ENCODE results near the gene HLA-E.
"Not testable (repeated sequence)": the region's sequence is repeated elsewhere in the genome, so short reads cannot be mapped to it uniquely, and the experiment has no call there.

Gene HLA-E

GRCh38 chr6:30508890-30509736 lies 19.8 kb downstream of the HLA-E start:
- no peak for DNase-seq

DNA sequence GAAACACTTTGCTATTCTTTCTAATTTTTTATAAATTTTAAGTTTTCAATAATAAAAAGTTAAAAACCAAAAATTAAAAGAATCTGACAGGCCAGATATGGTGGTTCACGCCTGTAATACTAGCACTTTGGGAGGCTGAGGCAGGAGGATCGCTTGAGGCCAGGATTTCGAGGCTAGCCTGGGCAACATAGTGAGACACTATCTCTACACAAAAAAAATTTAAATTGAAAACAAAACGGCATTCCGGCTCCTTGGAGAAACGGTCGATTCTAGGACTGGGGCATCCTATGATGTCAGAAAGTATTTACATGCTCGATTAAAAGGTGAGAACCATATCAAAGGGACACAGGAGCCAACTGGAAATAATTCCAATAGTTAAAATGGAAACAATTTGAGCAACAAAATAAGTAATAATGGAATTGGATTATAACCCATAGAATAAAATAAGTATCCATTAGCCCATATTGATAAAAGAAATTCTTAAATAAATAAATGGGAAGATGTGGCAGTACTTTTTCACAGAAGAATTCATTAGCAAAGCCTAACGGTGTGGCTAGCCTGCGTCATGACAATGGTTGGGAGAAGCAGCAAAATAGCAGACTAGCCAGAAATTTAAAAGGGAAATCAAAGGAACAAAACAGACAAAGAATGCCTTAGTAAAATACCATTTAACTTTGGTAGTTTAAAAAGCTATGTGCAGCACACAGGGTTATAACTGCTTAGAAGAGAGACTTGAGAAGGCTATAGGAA lies 21.3 kb downstream of the HLA-E start:
- DNase-seq, result no peak

DNA sequence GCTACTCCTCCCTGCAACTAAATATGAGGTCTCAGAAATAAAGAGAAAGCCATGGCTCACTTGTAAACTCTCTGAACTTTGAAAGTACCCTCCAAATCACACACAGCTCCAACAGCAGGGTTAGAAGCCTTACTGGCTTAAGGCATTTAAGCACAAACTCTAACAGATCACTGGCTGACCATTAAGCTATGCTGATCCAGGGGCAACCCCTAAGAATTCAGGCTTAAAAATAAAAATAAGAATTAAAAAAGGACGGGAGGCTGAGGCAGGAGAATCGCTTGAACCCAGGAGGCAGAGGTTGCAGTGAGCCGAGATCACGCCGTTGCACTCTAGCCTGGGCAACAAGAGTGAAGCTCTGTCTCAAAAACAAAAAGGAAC lies 21.8 kb downstream of the HLA-E start:
- no peak for DNase-seq

DNA sequence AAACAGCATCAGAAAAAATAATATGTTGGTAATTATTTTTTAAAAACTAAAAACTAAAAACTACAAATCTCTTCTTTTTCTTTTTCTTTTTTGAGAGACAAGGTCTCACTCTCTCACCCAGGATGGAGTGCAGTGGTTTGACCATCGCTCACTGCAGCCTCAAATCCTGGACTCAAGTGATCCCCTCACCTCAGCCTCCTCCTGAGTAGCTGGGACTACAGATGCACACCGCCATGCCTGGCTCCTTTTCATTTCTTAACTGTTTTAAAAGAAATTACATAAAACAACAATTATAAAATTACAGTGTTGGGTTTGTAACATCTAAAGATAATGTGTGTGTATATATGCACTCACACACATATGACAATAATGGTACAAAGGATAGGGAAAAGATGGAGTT lies 24.1 kb downstream of the HLA-E start:
- DNase-seq, result no peak

GRCh38 chr6:30515106-30515505 lies 25.8 kb downstream of the HLA-E start:
- no peak for DNase-seq

- DNase-seq, result peak; percentile 81
Measured at GRCh38 chr6:30515944-30516753, 26.8 kb downstream of the HLA-E start.

GRCh38 chr6:30516754-30517076 lies 27.4 kb downstream of the HLA-E start:
- DNase-seq, result not testable (repeated sequence)

GRCh38 chr6:30517767-30518504 lies 28.6 kb downstream of the HLA-E start:
- DNase-seq, result not testable (repeated sequence)

DNA sequence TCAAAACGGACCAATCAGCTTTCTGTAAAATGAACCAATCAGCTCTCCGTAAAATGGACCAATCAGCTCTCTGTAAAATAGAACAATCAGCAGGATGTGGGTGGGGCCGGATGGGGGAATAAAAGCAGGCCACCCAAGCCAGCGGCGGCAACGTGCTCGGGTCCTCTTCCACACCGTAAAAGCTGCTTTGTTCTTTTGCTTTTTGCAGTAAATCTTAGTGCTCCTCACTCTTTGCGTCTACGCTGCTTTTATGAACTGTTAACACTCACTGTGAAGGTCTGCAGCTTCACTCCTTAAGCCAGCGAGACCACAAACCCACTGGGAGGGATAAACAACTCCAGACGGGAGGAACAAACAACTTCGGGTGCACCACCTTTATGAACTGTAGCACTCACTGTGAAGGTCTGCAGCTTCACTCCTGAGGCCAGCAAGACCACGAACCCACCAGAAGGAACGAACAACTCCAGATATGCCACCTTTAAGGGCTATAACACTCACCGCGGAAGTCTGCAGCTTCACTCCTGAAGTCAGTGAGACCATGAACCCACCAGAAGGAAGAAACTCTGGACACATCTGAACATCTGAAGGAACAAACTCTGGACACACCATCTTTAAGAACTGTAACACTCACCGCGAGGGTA lies 29.3 kb downstream of the HLA-E start:
- not testable (repeated sequence) for DNase-seq

DNA sequence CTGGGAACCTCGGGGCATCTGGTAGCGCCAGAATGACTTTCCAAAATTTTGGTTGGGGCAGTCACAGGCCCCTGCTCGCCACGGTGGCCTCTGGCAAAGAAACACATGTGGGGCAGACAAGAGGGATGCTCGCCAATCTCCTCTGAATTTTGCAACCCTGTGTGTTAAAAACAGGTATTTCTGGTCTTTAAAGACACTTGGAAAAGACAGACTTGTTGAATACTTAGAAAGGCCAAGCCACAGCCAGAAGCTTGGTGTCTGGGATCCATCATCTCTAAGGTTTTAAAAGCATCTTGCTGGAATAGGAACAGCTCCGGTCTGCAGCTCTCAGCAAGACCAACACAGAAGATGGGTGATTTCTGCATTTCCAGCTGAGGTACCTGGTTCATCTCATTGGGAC lies 31.2 kb downstream of the HLA-E start:
- no peak for DNase-seq

DNA sequence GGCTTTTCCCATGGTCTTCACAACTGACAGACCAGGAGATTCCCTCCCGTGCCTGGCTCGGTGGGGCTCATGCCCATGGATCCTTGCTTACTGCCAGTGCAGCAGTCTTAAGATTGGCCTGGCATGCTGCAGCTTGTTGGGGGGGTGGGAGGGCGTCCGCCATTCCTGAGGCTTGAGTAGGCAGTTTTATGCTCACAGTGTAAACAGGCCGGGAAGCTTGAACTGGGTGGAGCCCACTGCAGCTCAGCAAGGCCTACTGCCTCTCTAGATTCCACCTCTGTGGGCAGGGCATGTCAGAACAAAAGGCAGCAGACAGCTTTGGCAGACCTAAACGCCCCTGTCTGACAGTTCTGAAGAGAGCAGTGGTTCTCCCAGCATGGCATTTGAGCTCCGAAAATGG lies 31.8 kb downstream of the HLA-E start:
- DNase-seq, result not testable (repeated sequence)

GRCh38 chr6:30521952-30522351 lies 32.6 kb downstream of the HLA-E start:
- DNase-seq, result not testable (repeated sequence)

DNA sequence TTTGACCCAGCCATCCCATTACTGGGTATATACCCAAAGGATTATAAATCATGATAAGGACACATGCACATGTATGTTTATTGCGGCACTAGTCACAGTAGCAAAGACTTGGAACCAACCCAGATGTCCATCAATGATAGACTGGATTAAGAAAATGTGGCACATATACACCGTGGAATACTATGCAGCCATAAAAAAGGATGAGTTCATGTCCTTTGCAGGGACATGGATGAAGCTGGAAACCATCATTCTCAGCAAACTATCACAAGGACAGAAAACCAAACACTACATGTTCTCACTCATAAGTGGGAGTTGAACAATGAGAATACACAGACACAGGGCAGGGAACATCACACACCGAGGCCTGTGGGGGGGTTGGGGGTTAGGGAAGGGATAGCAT lies 37.1 kb downstream of the HLA-E start:
- not testable (repeated sequence) for DNase-seq

DNA sequence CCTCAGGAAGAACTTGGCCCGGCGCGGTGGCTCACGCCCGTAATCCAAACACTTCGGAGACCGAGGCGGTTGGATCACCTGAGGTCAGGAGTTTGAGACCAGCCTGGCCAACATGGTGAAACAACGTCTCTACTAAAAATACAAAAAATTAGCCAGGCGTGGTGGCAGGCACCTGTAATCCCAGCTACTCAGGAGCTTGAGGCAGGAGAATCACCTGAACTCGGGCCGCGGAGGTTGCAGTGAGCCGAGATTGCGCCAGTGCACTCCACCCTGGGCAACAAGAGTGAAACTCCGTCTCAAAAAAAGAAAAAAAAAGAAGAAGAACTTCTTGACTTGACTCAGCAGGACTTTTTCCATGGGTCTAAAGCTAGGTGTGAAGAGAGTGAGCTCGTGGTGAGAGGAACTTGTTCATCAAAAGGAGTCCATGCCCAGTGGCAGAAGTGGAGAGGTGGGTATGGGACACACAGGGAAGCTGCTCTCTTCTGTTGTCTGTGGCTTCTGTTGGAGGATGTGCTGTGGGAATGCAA lies 40.1 kb downstream of the HLA-E start:
- DNase-seq, result not testable (repeated sequence)

DNA sequence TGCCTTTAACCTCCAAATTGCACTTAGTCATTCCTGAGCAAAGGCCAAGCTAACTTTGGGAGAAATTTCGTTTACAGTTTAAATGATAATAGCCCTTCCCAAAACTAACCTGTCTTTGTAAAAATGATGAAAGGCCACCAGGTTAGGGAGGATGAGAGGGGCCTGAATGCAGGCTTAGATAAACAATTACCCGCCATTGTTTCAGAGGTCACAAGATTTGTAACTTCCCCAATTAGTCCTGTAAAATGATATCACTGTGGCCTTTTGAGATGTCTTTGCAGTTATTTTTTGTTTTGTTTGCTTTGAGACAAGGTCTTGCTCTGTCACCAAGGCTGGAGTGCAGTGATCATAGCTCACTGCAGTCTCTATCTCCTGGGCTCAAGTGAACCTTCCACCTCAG lies 40.7 kb downstream of the HLA-E start:
- DNase-seq, result no peak

DNA sequence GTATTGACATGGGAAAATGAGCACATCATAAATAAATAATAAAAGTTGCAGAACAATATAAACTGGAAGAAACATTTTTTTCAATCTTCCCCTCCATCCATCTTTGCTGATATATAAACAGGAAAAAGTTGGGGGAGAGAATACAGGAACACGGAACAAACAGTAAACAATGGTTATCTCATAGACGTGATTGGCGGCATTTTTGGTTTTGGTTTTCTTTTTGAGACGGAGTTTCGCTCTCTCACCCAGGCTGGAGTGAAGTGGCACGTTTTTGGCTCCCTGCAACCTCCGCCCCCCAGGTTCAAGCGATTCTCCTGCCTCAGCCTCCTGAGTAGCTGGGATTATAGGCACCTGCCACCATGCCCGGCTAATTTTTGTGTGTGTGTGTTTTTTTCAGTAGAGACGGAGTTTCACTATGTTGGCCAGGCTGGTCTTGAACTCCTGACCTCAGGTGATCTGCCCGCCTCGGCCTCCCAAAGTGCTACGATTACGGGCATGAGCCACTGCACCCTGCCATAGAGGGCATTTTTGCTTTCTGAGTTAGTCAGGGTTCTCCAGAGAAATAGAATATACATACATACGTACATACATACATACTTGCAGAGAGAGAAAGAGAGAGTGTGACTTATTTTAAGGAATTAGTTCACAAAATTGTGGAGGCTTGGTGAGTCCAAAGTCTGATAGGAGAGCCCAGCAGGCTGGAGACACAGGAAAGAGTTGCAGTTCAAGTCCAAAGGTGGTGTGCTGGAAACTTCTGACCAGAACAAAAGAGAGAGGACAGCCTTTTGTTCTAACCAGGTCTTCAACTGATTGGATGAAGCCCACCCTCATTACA lies 44.4 kb downstream of the HLA-E start:
- no peak for DNase-seq

DNA sequence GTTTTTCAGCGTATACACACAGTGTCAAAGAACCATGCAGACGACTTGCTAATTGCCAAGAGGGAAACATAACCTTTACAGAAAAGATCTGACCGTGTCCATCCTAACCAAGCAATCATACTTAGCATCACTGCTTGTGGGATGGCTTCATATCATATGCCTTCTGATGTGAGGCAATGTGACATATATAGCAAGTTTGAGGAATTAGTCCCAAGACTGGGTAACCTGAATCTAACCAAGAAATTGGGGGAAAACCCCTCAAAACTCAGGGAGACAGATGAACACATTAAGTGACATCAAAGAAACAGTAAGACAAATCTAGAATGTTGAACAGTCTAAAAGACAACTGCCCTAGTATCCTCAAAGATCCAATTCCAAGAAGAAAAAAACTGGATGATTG lies 48.6 kb downstream of the HLA-E start:
- DNase-seq, result no peak

GRCh38 chr6:30541515-30542403 lies 52.5 kb downstream of the HLA-E start:
- peak; percentile 54 for DNase-seq

DNA sequence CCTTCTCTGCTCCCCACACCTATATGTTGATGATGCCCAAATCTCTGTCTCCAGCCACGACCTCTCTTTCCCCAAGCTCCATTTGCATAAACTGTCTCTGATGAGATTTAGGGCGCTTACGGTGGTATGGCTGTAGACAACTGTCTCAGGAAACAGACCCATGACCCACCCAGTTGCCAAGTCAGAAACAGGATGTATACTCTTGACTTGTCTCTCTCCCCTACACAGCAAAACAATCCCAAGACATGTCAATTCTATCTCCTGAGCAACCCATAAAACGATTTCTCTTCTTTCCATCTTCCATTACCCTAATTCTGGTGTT lies 53.1 kb downstream of the HLA-E start:
- no peak for DNase-seq

DNA sequence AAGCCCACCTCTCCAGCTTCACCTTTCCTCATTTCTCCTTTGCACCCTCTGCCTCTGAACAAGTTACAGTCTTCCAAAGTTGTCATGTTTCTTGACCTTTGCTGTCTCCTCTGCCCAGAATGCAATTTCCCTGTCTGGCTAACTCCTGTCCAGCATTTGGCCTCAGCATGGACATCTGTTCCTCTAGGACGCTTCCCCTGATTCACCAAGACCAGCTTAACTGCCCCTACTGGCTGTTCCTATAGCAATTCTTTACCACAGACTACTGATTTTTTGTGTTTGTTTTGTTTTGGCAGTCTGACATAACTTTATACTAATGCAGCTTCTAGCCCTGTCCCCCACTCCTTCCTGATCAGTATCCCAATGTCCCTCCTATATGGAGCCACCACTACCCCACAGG lies 53.6 kb downstream of the HLA-E start:
- DNase-seq, result no peak

All from NCI-H2171 (cell line).